HG02763 (cell line): ENCODE results near the gene TMEM203.

Source experiments
- ATAC-seq: cut with Tn5 transposase; IDR thresholded peaks from one replicate; pipeline ENCODE4 v1.9.1; 2021; ENCODE audit warnings: mild to moderate bottlenecking, moderate library complexity; ENCODE audit not compliant: unreplicated experiment

The TMEM203 gene

DNA sequence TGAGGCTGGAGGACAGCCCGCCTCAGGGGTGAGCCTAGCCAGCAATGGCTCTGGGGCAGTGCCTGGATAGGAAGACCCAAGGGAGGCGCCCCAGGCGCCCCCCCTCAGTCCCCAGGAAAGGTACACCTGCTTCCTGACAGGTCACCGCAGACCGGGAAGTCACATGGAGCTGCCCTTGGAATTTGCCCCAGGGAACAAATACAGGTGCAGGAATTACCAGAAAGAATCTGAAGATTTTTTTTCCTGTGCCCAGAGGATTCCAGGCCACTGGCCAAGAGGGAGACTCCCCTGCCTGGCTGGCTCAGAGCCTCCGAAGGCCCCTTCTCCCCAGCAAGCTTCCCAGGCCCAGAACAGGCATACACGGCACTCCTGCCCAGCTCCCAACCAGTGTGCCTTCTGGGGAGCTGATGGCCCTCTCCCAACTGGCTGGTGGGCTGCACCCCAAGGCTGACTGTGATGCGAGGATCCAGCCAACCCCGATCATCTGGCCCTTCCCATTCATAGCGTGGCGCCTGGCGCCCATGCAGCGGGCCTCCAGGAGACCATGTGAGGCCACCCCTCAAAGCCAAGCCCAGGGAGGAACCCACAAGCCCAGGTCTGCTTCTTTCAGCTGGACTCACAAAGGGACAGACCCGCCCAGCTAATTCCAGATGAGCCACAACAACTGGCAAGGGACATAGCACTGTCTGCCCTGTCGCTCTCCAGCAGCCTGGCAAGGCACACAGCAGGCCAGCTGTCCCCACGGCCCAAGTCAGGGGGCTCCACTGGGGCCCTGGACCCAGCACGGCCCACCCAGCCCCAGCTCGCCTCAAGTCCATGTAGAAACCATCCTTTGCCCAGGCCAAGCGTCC, 7.2 kb downstream of the TMEM203 start:
- ATAC-seq = no peak

DNA sequence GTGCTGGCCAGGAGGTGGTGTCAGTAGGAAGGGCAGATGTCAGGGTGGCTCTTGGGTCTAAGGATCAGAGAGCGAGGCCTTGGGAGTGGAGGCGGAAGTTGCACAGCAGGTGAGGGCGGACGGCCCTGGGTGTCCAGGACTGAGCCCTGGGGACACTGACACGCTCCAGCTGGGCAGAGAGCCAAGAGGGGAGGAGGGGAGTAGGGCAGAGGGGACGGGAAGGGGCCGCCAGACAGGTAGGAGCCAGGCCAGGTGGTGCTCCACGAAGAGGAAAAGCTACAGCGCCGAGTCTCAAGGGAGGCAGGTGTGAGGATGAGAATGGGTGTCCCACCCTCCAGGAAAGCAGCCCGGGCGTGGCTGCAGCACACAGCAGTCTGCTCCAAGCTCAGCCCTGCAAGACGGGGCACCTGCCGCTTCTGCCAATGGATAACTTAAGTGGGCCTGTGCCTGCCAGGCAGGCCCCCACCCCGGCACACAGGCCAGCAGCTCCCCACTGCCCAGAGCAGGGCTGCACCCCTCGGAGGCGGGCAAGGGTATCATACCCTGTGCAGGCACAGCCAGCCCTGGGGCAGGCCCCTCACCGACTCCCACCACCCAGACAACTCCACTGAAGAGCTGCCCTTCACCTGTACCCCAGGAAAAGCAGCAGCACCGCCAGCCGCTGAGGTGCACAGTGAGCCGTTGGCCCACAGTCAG, 9.8 kb downstream of the TMEM203 start:
- ATAC-seq = no peak

DNA sequence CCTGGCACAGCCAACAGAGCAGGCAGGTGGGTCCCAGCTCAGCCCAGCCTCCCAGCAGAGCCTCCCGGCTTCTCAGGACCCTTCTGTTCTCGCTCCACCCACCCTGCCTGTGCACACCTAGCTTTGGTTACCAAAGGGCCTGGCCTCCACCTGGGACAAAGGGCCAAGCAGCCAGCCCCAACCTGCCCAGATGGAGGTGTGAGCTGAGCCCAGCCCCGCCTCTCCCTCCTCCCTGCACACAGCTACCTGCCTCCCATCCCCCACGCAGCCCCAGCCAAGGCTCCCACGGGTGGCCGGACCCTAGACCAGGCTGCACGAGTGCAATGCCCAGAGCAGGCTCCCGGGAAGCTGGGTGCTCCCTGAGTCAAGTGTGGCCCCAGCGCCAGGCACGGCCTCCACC, 10.5 kb downstream of the TMEM203 start:
- no peak for ATAC-seq

DNA sequence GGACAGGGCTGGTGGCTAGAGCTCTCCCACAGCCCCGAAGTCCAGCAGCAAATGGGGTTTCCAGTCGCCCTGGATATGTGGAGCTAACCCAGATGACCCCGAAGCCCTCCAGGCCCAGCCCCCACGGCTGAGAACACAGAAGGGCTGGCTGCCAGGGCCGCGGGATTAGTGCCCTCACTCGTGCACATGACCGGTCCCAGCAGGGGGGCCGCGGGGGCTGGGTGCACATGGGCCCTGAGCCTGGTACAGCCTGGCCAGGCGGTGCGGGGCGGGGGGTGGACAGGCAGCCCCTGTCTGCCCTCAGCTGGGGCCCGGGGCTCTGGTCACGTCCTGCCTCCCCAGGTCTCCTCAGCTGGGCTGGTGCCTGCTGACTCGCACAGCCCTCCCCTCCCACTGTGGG, 11.1 kb downstream of the TMEM203 start:
- ATAC-seq = no peak

DNA sequence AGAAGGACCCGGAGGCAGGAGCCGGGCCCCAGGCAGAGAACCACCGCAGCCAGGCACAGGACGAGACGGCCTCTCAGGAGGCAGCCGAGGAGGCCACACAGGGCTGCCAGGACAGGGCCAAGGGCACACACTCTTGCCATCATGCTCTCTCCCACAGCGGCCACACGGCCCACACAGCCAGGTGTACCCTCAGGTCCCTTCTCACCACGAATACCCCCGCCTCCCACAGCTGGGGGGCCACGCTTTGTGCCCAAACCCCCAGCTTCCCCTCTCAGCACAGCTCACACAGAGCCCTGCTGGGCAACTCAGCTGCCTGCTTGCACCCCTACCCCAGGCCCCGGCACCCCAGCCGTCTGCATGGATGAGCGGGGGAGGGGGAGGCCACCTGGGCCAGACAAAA, 11.7 kb downstream of the TMEM203 start:
- ATAC-seq = no peak

DNA sequence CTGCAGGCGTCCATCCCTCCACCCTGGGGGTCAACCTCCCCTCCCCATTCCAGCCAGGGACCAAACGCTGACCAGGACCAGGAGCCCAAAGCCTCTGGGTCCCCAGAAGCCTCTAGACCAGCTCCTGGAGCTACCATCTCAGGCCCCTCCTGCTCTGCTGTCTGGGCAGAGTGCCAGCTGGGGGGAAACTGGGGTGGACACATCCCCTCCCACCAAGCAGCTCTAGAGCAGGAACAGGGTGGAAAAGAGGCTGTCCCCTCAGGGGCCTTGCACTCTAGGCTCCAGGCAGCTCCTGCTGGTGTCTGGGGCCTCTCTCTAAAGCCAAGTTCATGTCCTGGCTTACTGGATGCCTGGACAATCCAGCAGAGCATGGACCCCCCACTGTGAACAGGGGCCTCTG, 12.6 kb downstream of the TMEM203 start:
- ATAC-seq = no peak

DNA sequence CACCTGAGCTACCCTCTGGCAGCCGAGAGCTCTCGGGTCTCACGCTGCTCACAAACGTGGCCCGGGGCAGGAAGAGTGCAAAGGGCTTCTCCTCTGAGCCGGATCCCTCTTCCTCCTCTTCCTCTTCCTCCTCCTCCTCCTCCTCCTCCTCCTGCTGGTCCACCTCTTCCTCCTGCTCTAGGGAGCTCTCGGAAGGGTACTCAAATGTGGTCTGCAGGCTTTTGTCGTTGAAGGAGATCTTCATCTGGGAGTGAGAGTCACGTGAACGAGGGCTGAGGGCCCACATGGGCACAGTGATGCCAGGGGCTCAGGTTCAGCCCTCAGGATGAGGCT, 13.0 kb downstream of the TMEM203 start:
- ATAC-seq = no peak

DNA sequence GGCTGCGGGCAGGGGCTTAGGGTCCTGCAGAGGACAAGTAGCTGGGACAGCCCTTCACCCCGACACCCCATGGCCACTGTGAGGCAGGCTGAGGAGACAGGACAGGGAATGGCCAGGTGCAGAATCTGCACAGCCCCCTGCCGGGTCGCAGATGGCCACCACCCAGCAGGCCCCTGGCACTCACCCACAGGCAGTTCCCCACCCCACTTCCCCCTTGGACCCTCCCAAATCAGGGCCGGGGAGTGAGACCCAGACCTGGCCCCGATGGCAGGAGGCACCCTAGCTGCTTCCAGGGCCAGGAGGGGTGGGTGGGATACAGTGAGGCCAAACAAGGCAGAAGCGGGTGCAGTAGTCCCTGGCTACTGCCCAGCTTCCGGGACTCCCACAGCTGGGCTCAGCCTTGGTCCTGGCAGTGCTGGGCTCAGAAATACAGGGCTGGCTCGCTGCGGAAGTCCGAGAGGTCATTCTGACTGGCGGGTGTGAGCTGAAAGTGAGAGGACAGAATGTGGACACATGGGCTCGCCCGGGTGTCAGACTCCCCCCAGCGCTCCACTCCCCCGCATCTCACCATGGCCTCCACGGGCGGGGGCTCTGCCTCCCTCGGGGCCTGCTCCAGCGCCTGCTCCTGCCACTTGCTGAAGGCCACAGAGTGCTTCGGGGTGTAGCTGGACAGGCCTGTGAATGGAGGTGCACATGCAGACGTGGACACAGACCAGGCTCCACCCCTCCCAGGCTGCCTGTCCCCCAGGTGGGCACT, 13.6 kb downstream of the TMEM203 start:
- ATAC-seq = no peak

DNA sequence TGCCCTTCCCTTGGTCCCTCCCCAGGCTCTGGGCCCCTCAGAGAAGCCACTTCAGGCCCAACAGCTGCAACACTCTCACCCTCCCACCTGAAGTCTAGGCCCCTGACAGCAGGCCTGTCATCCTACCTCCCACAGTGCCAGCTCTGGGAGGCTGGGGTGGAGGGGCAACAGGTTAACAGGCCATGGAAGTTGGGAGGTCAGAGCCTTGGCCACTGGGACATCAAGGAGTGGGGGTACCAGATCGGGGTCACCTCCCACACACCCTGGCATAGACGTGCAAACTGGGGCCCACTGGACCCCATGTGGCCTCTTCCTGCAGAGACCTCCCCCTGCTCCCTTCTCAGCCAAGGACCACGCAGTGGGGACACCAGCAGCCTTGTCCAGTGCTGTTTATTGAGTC, 14.2 kb downstream of the TMEM203 start:
- ATAC-seq = no peak

DNA sequence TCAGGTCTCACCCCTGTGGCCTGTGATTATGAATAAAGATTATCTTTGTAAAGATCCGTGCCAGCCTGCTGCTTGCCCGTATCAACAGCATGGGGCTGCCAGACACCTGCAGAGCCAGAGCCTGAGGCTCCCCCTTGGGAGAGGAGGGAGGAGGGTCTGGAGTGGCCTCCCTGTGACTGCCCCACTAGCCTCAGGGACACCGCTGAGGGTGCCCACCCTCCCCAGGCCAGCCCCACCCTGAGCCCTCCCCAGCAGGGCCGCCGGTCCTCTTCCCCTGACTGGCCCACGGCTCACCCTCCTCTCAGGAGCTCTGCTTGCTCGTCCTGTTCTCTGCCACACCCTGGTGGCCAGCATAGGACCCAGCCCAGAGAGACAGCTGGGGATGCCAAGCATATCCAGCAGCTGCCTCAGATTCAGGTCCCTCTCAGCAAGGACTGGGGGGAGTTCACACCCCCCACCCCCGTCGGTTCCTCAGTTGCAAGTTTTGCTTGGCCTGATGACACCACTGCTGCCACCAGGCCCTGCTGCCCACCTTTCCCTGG, 15.1 kb downstream of the TMEM203 start:
- no peak for ATAC-seq

DNA sequence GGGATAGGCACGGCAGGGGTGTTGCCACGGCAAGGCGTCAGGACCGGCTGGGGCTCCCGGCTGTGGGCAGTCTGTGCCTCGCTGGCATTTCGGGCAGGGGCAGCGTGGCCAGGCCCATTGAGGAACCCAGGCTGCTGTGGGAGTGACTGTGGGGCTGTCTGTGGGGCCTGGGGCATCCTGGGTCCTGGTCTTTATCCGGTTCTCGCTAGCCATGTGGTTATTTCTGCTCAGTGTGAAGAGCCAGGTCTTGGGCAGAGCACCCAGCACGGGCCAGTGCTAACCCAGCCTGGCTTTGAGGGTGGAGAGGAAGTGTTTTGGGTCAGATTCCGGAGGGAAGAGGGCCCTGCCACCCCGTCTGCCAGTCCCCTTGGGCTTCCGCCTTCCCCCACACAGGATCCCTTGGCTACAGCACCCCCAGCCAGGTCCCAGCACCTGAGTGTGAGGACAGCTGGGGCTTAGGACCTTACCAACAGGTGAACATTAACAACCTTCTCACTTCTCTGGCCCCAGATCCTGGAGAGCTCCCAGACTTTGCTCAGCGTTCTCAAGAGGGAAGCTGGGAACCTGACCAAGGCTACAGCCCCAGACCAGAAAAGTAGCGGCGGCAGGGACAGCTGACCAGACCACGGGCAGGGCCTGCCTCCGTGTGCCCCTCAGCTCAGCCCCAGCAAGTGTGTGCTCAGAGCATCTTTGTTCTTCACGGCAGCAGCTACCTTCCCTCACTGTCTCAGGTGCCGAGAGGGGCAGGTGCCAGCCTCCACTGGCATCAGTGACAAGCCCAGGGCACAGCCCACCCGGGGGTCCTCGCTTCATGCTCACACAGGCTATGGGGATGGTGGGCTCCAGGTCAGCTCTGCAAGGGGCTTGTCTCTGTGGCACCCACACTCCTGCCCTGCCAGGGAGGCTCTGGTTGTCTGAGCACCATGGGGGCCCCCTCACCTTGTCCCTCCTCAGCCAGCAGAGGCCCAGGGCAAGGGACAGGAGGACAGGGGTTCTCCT, 15.9 kb downstream of the TMEM203 start:
- ATAC-seq = no peak

DNA sequence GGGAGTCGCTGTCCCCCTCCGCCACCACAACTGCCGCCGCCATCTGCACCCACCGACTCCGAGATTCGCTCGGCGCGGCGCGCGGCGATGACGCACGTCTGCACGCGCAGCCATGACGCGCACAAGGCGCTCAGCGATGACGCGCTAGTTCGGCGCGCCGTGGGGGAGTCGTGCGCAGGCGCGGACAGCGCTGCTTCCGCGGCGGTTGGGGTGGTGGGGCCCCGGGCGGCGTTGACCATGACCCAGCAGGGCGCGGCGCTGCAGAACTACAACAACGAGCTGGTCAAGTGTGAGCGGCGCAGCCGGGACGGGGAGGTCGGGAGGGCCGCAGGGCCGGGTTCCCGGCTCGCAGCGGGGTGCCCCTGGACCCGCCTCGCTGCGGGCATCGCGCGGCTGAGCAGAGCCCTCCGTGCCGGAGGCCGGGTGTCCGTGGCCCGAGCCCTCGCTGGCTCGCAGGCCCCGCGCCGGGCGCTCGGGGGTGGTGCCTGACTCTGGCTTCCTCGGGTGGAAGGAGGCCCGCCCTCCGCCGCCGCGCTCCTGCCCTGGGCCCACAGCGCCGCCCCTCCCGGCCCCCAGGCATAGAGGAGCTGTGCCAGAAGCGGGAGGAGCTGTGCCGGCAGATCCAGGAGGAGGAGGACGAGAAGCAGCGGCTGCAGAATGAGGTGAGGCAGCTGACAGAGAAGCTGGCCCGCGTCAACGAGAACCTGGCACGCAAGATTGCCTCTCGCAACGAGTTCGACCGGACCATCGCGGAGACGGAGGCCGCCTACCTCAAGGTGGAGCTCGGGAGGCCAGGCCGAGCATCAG, 16.8 kb downstream of the TMEM203 start, which contains the start of the genes ANAPC2 and SSNA1:
Gene ANAPC2, minus strand, starts transcription at position 71 of the 807 bp plus-strand sequence. Its CDS starts 28 bp downstream, at position 43.
Gene SSNA1, plus strand, starts transcription at position 187 of the 807 bp plus-strand sequence. Its CDS starts 51 bp downstream, at position 238.
- peak; percentile 82 for ATAC-seq

DNA sequence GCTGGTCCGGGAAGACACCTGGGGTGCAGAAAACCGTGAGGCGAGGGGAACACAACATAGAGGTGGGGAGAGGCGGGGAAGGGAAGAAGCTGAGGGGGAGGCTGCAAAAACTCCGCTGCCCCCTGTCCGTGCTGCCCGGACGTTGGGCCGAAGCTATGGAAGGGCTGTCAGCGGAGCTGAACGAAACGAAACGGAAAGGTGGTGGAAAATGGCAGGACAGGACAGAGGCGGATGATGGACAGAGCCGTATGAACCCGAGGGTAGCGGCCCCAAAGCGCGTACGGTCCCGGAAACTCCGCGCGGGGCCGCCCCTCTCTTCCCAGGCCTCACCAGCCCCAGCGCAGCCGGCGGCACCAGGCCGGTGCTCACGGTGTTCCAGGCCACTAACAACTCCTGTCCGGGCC, 17.4 kb downstream of the TMEM203 start:
- no peak for ATAC-seq

DNA sequence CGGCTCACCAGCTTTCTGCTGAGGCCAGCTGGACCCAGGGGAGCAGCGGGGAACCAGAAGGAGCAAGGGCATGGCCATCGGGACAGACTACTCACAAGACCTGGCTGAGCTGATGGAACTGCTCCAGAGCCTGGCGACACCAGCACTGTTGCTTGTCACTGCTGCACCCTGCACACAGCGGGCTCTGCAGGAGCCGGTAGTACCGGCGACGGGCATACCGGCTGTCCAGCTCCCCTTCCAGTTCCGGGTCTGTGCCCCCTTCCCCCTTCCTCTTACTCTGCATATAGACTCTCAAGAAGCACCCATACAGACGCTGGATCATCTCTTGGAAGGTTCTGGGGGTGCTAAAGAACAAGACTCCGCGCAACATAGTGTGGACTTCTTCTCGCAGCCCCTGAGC, 18.1 kb downstream of the TMEM203 start:
- no peak for ATAC-seq

DNA sequence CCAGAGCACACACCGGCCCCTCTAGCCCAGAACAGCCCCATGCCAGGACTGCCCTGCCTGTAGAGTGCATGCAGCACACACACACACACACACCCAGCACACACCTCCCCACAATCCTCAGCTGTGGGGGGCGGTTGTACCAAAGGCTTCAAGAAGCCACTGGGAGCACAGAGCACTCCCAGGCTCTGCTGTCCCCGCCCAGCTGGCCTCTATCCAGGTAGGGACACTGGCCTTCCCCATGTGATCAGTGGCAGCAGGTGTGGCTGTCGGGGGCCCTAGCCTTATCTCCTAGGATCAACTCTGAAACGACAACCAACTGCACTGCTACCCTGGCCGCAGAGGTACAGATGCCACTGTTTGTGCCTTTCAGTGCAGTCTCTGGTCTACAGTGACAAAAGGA, 19.1 kb downstream of the TMEM203 start:
- ATAC-seq = no peak

DNA sequence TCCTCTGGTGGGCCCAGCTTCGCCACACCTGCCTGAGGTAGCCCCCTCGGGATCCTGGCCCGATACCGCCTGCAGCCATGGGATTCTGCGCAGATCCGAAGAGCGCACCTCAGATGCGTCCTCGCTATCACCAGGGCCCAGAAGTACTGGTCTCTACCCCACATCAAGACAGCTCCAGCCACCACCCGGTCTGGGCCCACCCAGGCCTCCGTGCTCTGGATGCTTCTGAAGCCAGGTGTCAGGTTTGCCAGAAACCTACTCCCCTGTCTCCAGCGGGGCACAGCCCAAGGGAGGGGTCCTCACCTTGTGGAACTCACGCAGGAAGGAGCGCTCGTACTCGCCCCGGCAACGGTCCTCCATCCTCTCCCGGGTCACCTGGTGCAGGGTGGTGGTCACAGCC, 19.5 kb downstream of the TMEM203 start:
- no peak for ATAC-seq

DNA sequence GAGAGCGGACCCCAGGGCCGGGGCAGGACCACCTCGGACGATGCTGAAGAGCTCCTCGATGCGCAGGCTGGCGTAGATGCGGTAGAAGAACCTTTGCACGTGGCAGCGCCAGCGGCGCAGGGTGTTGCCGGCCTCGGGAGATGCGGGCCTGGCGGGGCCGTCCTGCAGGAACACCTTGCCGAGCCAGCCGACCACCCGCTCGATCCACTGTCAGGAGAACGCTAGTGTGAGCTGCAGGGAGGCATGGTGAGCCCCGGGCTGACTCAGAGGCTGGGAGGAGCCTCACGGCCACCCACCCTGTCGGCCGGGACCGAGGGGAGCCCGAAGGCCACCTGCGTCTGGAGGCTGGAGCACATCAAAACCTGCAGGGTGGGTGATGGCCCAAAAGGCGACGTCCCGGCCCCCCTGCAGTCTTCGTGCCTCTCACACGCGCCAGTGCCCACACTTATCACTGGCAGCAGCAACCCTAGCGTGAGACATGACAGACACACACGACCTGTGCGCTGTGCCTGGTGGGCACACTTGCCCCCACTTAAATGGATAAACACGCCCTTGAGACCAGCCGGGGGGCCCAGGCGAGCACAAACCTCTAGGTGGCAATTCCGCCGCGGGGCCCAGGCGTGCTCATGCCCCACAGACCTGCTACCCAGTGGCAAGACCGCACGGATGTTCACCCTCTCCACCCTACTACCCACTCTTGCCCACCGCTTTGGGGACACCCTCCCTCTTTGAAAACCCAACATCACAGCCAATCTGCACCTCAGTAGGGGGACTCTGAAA, 20.4 kb downstream of the TMEM203 start:
- no peak for ATAC-seq

DNA sequence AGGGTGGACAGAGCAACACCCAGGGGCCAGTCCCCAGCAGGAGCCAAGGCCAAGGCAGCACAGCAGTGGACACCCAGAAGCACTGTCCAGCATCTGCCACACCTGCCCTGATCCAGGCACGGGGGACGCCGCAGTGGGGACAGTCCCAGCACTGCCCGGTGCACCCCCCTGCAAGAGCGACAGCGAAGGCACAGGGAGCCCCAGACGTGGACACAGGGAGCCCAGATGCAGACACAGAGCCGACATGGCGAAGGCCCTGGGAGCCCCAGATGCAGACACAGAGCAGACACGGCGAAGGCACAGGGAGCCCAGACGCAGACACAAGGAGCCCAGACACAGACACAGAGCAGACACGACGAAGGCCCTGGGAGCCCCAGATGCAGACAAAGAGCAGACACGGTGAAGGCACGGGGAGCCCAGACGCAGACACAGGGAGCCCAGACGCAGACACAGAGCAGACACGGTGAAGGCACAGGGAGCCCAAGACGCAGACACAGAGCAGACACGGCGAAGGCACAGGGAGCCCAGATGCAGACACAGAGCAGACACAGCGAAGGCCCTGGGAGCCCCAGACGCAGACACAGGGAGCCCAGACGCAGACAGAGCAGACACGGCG, 21.4 kb downstream of the TMEM203 start:
- ATAC-seq = no peak
